Astrocyte (in vitro differentiated cells and primary cell): ENCODE results near the gene SPSB1. TPM values are rescaled to one million over a fixed set of nuclear protein-coding genes. Genes with fewer than 3 reads are reported as not detected.

Experiments
- DNase-seq: peaks from one replicate; pipeline ENCODE4 v3.0.0-alpha.2; 2010; ENCODE audit warnings: low read depth
- FAIRE-seq: peaks from 2 replicates; lab custom pipeline; 2011; peaks lifted over from hg19 to GRCh38; lab: Jason Lieb, UNC
- H2AFZ ChIP-seq: 2 replicates; pipeline ENCODE4 v1.6.0; 2012; ENCODE audit warnings: low read depth, low read length, inconsistent platforms
- H3K27ac ChIP-seq: 2 replicates; pipeline ENCODE4 v1.5.1; 2011; ENCODE audit warnings: low read depth, low read length, inconsistent platforms
- H3K27me3 ChIP-seq: 2 replicates; pipeline ENCODE4 v1.6.0; 2011; ENCODE audit warnings: low read length, inconsistent platforms; ENCODE audit not compliant: insufficient read depth
- H3K36me3 ChIP-seq: 2 replicates; pipeline ENCODE4 v1.5.1; 2011; ENCODE audit warnings: low read length, inconsistent platforms; ENCODE audit not compliant: insufficient read depth
- H3K4me1 ChIP-seq: 2 replicates; pipeline ENCODE4 v1.5.1; 2011; ENCODE audit warnings: low read length, inconsistent platforms; ENCODE audit not compliant: insufficient read depth
- H3K4me2 ChIP-seq: 2 replicates; pipeline ENCODE4 v1.6.0; 2012; ENCODE audit warnings: low read length, inconsistent platforms
- H3K4me3 ChIP-seq: 2 replicates; pipeline ENCODE4 v1.5.1; 2011; ENCODE audit warnings: low read depth, mild to moderate bottlenecking, low read length, inconsistent platforms; ENCODE audit not compliant: insufficient read depth
- H3K79me2 ChIP-seq: 2 replicates; pipeline ENCODE4 v1.6.0; 2012; ENCODE audit warnings: mild to moderate bottlenecking, low read length, inconsistent platforms; ENCODE audit not compliant: insufficient read depth
- H3K9ac ChIP-seq: 2 replicates; pipeline ENCODE4 v1.6.0; 2012; ENCODE audit warnings: mild to moderate bottlenecking, low read length, inconsistent platforms
- H3K9me3 ChIP-seq: 2 replicates; pipeline ENCODE4 v1.5.1; 2012; ENCODE audit warnings: low read depth, mild to moderate bottlenecking, low read length, inconsistent platforms; ENCODE audit not compliant: insufficient read depth
- H4K20me1 ChIP-seq: 2 replicates; pipeline ENCODE4 v1.6.0; 2012; ENCODE audit warnings: low read length, inconsistent platforms; ENCODE audit not compliant: insufficient read depth
- H3K27ac Mint-ChIP-seq: one replicate; pipeline ENCODE4 v1.8.0; 2021; ENCODE audit warnings: mild to moderate bottlenecking, mixed read lengths; ENCODE audit not compliant: unreplicated experiment
- H3K27me3 Mint-ChIP-seq: one replicate; pipeline ENCODE4 v1.8.0; 2021; ENCODE audit warnings: low read depth, mixed read lengths; ENCODE audit not compliant: unreplicated experiment
- H3K36me3 Mint-ChIP-seq: one replicate; pipeline ENCODE4 v1.8.0; 2021; ENCODE audit warnings: low read depth, mixed read lengths; ENCODE audit not compliant: unreplicated experiment
- H3K4me1 Mint-ChIP-seq: one replicate; pipeline ENCODE4 v1.8.0; 2021; ENCODE audit warnings: low read depth, mixed read lengths; ENCODE audit not compliant: unreplicated experiment
- H3K4me3 Mint-ChIP-seq: one replicate; pipeline ENCODE4 v1.8.0; 2021; ENCODE audit warnings: mild to moderate bottlenecking, moderate library complexity, mixed read lengths; ENCODE audit not compliant: unreplicated experiment
- H3K9me3 Mint-ChIP-seq: one replicate; pipeline ENCODE4 v1.8.0; 2021; ENCODE audit warnings: mild to moderate bottlenecking, mixed read lengths; ENCODE audit not compliant: unreplicated experiment
- EZH2 ChIP-seq: IDR thresholded peaks from 2 replicates; pipeline ENCODE4 v1.6.1; 2012; ENCODE audit warnings: mild to moderate bottlenecking, low read length, inconsistent platforms; ENCODE audit not compliant: insufficient read depth
- total RNA-seq: library from RNA; stranded (reverse); gene quantifications from 2 replicates; pipeline ENCODE4 v1.2.1, GENCODE V29; 2021
- TF ChIP-seq, protein P1 (sequence below): IDR thresholded peaks from 2 replicates; pipeline ENCODE4 v1.5.1; 2011; ENCODE audit warnings: low read depth, mild to moderate bottlenecking, inconsistent platforms, low read length, moderate library complexity; ENCODE audit not compliant: insufficient read depth

SPSB1 gene
- total RNA-seq, 1 donor from 2014 or later, result 53.5 TPM

DNA sequence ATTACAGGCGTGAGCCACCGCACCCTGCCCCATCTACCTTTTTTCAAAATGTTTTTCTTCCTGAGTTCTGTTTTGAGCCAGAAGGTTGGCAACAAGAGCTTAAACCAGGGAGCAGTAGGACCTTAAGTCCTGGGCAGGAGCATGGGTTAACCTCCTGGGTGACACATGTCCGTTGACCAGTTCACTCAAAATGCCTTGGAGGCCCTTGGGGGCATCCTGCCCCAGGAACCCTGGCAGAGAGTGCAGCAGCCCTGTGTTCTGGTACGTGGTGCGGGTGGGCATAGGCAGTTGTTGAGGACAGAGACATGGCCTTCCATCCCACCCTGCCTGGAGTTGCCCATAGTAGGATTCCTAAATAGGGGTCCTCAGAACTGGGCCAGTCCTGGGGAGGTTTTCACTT, 46.5 kb upstream of the SPSB1 start:
- DNase-seq, result no peak

DNA sequence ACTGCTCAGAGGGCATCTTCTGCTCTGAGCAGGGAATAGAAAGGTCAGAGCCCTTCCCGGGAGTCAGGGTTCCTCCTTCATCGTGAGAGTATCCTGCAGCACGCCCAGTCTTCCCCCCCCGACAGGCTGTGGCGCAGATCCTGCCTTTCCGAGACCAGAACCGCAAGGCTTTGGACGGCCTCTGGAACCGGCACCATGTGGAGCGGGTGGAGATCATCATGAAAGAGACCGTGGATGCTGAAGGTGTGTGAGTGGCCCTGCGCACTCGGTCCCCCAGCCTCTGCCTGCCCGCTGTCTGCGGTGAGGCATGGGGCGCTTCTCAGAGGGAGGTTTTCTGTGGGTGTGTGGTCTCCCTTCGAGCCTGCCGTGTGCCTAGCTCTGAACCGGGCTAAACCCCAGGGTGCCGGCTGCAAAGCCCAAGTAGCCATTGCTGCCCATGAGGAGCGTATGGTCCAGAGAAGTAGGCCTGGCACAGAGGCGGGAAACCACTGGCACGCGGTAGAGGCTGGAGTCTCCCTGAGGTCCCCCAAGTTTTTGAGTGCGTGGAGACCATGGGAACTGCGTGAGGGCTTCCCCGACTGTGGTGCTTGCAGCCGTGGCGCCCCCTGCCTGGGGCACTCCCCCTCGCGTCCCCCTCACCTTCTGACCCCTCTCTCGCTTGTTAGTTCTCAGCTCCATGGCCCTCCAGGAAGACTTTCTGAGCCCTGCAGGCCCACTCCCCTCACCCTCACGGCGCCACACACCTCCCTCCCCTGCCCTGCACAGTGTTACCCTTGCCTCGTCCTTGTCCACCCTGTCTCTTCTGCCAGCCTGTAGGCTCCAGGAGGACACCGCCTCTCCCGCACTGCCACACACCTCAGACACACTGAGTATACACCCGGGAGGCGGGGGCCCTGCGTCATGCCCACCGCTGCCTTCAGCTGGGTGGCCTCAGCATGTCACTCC, 45.6 kb upstream of the SPSB1 start:
- H3K9me3 ChIP-seq, result no peaks in the 10 kb centered on the region
- peaks cover 18% of the 10 kb centered on the region for H3K27me3 Mint-ChIP-seq
- DNase-seq, result no peak
- peaks cover 47% of the 10 kb centered on the region for H4K20me1 ChIP-seq
- no peak overlapping the region for H3K4me3 ChIP-seq
- H3K36me3 Mint-ChIP-seq, result peaks cover 21% of the 10 kb centered on the region
- H3K4me1 Mint-ChIP-seq, result peaks cover 12% of the 10 kb centered on the region
- peaks cover 28% of the 10 kb centered on the region for H3K79me2 ChIP-seq
- H3K9ac ChIP-seq, result no peak overlapping the region
- H3K9me3 Mint-ChIP-seq, result no peaks in the 10 kb centered on the region
- H3K36me3 ChIP-seq, result no peaks in the 10 kb centered on the region
- H3K4me1 ChIP-seq, result peaks cover 13% of the 10 kb centered on the region
- no peak overlapping the region for H3K4me3 Mint-ChIP-seq
- no peak overlapping the region for H2AFZ ChIP-seq
- no peak overlapping the region for H3K27ac ChIP-seq
- H3K27me3 ChIP-seq, result no peaks in the 10 kb centered on the region
- TF ChIP-seq, protein P1, sequence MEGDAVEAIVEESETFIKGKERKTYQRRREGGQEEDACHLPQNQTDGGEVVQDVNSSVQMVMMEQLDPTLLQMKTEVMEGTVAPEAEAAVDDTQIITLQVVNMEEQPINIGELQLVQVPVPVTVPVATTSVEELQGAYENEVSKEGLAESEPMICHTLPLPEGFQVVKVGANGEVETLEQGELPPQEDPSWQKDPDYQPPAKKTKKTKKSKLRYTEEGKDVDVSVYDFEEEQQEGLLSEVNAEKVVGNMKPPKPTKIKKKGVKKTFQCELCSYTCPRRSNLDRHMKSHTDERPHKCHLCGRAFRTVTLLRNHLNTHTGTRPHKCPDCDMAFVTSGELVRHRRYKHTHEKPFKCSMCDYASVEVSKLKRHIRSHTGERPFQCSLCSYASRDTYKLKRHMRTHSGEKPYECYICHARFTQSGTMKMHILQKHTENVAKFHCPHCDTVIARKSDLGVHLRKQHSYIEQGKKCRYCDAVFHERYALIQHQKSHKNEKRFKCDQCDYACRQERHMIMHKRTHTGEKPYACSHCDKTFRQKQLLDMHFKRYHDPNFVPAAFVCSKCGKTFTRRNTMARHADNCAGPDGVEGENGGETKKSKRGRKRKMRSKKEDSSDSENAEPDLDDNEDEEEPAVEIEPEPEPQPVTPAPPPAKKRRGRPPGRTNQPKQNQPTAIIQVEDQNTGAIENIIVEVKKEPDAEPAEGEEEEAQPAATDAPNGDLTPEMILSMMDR, result no peak
- TF ChIP-seq EZH2, result no peak
- no peak overlapping the region for H3K27ac Mint-ChIP-seq
- FAIRE-seq, result no peak
- H3K4me2 ChIP-seq, result no peak overlapping the region

More for the DNA sequence above, 46.5 kb upstream of the SPSB1 start:
- Histone ChIP-seq H3K4me2 (no peak overlapping the region), H3K79me2 (peaks cover 24% of the 10 kb centered on the region), H3K27ac (no peak overlapping the region), H3K36me3 (no peaks in the 10 kb centered on the region), H3K27me3 (no peaks in the 10 kb centered on the region), H2AFZ (no peak overlapping the region), H3K4me3 (no peak overlapping the region), H3K9me3 (no peaks in the 10 kb centered on the region), H3K4me1 (peaks cover 12% of the 10 kb centered on the region), H4K20me1 (peaks cover 44% of the 10 kb centered on the region), H3K9ac (no peak overlapping the region)
- no peak overlapping the region for H3K4me3 Mint-ChIP-seq
- H3K27ac Mint-ChIP-seq, result peak overlapping the region; percentile 26
- H3K9me3 Mint-ChIP-seq, result no peaks in the 10 kb centered on the region
- no peak for FAIRE-seq
- TF ChIP-seq, protein P1, result no peak
- TF ChIP-seq EZH2, result no peak
- peaks cover 9% of the 10 kb centered on the region for H3K4me1 Mint-ChIP-seq
- H3K36me3 Mint-ChIP-seq, result peaks cover 20% of the 10 kb centered on the region
- H3K27me3 Mint-ChIP-seq, result peaks cover 20% of the 10 kb centered on the region

DNA sequence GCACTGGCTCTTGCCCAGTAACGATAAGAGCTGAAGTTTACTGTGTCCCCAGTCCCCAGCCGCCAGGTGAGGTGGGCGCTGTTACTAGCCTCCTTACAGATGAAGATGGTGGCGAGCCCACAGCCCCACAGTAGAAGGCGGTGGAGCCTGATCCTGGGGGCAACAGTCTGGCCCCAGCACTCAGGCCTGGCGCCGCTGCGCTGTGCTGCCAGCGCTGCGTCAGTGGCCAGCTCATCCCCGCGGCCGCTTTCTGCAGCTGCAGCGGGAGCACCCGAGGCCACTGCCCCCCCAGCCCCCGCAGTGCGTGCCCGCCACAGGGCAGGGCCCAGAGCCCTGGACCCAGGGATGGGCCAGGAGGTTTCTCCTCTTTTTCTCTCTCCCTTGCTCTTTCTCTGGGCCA, 44.8 kb upstream of the SPSB1 start:
- DNase-seq (no peak), FAIRE-seq (no peak)
- no peaks in the 10 kb centered on the region for H3K27me3 ChIP-seq
- TF ChIP-seq EZH2, result no peak
- TF ChIP-seq, protein P1, result no peak
- no peak overlapping the region for H3K4me2 ChIP-seq
- Mint-ChIP-seq H3K27ac (no peak overlapping the region), H3K9me3 (no peaks in the 10 kb centered on the region), H3K27me3 (peaks cover 13% of the 10 kb centered on the region), H3K36me3 (peaks cover 18% of the 10 kb centered on the region), H3K4me1 (peaks cover 14% of the 10 kb centered on the region), H3K4me3 (peak overlapping the region; percentile 45)
- H4K20me1 ChIP-seq, result peaks cover 41% of the 10 kb centered on the region
- H3K9ac ChIP-seq, result no peak overlapping the region
- no peaks in the 10 kb centered on the region for H3K9me3 ChIP-seq
- no peak overlapping the region for H3K27ac ChIP-seq
- H3K36me3 ChIP-seq, result no peaks in the 10 kb centered on the region
- no peak overlapping the region for H2AFZ ChIP-seq
- H3K4me1 ChIP-seq, result peaks cover 17% of the 10 kb centered on the region
- peaks cover 26% of the 10 kb centered on the region for H3K79me2 ChIP-seq
- H3K4me3 ChIP-seq, result no peak overlapping the region
